Renal cortical epithelial cell (primary cell): ENCODE results near the gene MYH14. TPM values are rescaled to one million over a fixed set of nuclear protein-coding genes. Genes with fewer than 3 reads are reported as not detected.
A peak's percentile ranks its signal among the peaks of the same experiment; 100 is the strongest.

Source experiments
- DNase-seq: peaks from one replicate; pipeline ENCODE4 v3.0.0-alpha.2; 2011; ENCODE audit warnings: low read depth
- total RNA-seq: library from RNA; depleted of rRNA; stranded (reverse); fragments of >200 nt; gene quantifications from 2 replicates; pipeline ENCODE4 v1.2.3, GENCODE V29; 2014

Gene MYH14
- 0.85 and 36.5 TPM in 2 replicates for total RNA-seq

DNA sequence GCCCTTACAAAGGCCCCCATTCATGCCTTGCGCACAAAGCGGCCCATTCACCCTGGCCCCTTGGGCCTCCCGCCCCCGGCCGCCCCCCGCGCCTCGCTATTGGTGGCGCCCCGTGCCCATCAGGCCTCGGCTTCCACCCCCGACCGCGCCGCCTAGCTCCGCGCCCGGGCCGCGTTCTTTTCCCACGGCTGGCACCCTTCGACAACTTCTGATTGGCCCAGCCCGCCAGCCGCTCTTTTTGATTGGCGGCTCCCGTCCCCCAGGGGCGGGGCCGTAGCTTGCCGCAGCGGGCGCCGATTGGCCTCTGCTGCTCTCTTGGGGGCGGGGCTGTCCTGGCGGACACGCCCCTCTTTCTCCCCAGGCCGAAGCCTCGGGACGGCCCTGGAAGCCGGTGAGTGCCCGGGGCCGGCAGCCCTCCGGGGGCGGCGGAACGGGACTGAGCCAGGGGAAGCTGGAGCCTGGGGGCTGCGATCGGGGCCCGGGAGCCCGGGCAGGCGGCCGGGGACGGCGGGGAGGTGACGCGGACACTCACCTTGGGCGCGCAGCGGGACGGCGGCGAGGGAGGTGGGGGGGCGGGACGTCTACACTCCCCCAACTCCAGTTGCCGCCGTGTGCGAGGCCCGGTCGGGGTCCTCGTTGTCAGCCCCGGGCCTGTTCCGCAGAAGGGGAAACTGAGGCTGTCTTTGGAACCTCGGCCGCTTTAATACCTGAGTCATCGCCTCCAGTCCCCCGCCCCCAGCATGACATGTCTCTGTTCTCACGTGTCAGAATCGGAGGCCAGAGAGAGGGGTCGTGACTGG is at the start of gene MYH14:
Gene MYH14, plus strand, starts transcription at position 342 of the 800 bp plus-strand sequence. CDS start 6,744 bp downstream, outside the sequence.
- peak; percentile 9 for DNase-seq

DNA sequence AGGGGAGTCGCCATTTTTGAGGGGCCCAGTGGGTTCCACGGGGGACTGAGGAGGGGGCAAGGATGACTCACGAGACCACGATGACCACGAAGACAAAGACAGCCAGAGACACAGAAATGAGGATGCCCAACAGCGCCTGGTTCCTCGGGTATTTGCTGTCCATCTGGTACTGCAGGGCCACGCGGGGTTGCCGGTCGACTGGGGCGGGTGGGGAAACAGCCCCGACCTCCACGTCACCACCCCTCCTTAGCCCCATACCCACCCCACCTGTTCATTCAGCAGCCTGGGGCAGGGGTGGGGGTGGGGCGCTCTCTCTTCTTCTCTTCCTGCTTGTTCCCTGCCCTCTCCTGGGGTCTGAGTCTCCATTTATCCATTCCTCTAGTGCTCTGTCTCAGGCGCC is 48.9 kb upstream of the MYH14 start:
- no peak for DNase-seq

DNA sequence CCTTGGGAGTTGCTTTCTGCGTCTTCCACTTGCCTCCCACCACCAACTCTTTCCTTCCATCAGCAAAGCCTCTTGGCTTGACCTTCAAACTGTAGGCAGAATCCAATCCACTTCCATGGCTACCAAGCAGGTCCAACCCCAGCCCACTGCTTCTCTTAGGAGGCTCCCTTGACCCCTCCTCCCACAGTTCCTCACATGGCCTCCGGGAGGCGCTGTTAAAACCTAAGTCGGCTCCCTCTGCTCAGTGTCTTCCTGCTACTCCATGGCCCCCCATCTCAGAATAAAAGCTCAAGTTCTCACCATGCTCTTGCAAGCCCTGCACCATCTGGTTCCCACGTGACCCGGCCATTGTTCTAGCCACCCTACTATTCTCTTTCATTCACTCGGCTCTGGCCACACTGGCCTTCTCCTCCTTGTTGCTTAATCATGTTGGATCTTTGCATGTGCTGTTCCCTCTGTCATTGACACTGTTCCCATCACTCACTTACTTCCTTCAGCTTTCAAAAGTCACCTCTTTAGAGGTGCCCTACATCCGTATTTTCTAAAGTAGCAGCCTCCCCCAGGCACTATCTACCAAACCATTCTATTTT is 47.8 kb upstream of the MYH14 start:
- no peak for DNase-seq

DNA sequence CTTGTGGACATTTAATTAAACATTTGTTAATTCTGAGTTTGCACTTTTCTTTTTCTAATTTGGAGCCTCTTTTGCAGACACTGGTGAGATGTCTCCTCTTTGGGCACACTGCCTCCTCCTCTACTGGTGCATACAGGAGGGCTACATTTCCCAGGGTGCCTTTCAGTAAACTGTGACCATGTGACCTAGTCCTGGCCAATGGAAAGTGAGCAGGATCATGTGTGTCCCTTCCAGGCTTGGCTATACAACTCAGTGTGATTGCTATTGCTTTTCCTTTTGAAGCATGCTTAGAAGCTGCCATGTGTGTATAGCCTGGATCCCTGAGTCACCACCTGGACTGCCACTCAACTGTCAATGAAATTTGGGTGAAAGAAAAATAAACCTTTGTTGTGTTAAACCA is 44.8 kb upstream of the MYH14 start:
- DNase-seq = no peak

DNA sequence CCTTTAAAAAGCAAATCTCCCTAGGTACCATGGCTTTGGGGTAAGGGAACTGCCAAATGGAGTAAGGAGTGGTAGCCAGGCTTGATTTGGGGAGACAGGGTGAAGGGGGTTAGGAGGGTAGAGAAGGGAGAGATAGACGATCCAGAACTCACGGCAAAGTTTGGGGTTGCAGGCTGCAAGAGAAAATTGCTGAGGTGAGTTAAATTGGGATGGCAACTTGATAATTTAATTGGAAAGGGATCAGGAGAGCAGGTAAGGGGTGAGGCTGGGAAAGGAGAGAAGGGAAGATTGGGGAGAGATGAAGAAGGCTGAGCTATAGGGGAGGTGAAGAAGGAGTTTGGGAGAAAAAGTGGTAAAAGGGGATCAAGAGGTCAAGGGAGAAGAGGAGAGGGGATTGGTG is 44.3 kb upstream of the MYH14 start:
- no peak for DNase-seq

DNA sequence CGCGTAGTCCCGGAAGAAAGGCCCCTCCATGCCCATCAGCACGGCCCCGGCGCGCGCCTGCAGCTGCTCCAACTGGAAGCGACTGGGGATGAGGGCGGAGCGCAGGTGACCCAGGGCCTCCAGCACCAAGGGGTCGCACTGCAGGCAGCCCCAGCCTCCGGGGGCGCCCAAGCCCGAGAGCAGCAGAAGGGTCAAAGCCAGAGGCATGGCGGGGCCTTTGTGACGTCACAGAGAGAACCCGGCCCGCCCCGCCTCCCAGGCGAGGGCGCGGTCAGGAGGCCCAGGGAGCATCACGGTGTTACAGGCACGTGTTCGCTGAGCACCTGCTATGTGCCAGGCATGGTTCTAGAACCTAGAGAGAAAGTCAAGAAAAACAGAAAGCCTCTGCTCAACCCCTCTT is 40.4 kb upstream of the MYH14 start, which contains the start of gene IZUMO2:
Gene IZUMO2, minus strand, starts transcription at position 294 of the 400 bp plus-strand sequence. Its CDS starts 87 bp downstream, at position 207.
- DNase-seq = no peak

DNA sequence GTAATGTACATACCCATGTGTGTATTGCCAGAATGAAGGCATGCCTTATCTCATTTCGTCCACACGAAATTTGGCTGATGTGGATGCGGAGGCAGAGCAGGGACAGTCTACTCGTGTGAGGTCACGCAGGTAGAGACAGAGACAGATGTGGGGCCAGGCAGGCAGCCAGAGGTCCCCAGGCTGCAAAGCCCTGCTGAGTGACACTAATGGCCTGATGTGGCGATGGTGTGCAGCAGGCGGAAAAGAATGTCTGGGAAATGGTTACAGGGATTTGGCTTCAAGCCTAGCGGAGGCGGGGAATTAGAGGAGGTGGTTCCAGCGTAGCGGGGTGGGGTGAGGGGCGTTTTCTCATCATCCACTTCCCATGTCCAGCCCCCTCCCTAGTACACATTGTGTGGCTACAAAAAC is 36.1 kb upstream of the MYH14 start:
- peak; percentile 6 for DNase-seq

DNA sequence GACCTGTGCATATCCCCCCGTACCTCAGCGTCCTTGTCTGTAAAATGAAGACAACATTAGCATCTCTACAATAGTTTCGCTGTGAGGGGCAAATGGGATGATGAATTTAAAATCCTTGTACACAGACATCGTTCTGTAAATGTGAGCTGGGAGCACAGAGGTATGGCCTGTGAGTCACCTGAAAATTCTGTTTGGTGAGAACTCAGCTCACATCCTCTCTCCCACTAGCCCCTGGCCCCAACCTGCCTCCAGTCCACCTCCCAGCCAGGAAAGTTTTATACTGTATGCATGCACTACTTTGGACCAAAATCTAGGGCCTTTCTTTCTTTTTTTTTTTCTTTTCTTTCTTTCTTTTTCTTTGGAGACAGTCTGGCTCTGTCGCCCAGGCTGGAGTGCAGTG is 31.7 kb upstream of the MYH14 start:
- no peak for DNase-seq

DNA sequence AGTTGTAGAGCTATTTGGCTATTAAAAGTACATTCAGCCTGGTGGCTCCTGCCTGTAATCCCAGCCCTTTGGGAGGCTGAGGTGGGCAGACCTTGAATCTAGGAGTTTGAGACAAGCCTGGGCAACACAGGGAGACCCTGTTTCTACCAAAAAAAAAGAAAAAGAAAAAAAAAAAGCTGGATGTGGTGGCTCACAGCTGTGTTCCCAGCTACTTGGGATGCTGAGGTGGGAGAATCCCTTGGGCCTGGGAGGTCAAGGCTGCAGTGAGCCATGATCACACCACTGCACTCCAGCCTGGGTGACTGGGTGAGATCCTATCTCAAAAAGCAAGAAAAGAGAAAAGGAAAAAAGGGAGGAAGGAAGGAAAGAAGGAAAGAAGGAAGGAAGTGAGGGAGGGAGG is 30.7 kb upstream of the MYH14 start:
- no peak for DNase-seq

DNA sequence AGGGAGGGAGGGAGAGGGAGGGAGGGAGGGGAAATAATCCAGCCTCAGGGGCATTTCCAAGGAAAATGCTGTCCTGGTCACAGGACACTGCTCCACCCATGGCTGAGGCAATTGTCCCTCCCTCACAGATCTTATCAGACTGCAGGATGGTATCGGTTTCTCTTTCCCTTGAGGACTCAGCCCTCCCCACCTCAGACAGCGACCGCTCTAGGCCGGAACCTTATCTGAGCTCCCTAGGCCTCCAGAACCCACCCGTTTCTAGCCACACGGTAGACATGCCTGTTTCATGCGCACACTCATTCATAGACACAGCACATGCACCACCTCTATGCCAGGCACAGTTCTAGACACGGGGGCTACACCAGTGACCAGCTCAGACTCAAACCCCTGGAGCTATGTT is 30.3 kb upstream of the MYH14 start:
- peak; percentile 36 for DNase-seq

DNA sequence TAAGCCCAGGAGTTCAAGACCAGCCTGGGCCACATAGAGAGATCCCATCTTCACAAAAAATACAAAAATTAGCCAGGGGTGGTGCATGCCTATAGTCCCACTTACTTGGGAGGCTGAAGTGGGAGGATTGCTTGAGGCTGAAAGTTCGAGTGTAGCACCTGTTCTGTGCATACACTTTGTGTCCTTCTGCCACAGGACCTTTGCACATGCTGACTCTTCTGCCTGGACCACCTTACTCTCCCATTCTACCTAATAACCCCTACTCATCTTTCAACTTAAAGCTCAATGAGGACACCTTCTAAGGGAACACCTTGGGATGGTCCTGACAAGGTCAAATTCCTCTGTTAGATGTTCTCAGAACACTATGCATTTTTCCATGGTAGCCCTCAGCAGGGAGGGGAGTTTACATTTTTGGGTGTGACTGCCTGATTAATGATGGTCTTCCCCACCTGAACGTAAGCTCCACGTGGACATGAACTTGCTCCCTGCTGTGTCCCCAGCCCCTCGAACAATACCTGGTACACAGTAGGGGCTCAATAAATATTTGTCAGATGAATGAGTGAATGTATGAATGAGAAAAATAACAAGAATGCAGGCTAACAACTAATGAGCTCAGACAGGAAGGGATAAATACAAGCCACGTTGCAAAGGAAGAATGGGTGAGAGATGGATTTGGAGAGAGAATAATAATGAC is 29.2 kb upstream of the MYH14 start:
- no peak for DNase-seq

DNA sequence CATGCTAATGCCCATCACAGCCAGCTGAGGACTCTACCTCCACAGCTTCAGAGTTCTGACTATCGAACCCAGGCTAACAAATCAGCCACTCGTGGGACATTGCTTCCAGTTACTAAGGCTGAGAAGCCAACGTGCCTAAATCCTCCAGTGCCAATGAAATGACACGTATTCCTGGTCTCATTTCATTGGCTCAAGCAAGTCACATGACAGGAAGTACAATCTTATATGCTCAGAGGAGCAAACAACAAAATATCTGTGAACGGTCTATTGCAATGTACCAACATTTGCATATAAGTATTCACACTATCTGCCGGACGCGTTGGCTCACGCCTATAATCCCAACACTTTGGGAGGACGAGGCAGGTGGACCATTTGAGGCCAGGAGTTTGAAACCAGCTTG is 27.5 kb upstream of the MYH14 start:
- no peak for DNase-seq

DNA sequence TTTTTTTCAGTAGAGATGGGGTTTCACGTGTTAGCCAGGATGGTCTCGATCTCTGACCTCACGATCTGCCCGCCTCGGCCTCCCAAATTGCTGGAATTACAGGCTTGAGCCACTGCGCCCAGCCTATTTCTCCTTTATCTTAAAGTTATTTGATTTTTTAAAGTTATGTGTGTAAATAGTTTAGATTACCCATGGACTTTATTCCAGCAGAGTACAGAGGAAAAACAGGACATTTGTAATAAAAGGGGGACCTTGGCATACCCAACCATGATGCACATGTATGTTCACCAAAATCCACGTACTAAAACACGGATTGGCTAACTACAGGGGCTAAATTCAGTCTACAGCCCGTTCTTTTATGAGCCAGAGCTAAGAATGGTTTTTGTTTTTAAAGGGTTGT is 26.6 kb upstream of the MYH14 start:
- no peak for DNase-seq

DNA sequence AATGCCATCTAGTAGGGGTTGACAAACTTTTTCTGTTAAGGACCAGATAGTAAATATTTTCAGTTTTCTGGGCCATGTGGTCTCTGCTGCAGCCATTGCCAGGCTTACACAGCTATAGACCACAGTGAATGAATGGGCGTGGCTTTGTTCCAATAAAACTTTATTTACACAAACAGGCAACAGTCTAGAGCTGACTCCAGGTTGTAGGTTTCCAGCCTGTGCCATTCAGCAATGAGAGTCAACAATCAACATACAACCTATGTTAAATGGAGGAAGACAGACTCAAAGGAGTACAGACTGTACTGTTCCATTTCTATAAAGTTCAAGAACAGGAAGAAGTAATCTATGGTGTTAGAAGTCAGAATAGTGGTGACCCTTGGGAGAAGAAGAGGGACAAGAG is 25.1 kb upstream of the MYH14 start:
- DNase-seq = no peak

DNA sequence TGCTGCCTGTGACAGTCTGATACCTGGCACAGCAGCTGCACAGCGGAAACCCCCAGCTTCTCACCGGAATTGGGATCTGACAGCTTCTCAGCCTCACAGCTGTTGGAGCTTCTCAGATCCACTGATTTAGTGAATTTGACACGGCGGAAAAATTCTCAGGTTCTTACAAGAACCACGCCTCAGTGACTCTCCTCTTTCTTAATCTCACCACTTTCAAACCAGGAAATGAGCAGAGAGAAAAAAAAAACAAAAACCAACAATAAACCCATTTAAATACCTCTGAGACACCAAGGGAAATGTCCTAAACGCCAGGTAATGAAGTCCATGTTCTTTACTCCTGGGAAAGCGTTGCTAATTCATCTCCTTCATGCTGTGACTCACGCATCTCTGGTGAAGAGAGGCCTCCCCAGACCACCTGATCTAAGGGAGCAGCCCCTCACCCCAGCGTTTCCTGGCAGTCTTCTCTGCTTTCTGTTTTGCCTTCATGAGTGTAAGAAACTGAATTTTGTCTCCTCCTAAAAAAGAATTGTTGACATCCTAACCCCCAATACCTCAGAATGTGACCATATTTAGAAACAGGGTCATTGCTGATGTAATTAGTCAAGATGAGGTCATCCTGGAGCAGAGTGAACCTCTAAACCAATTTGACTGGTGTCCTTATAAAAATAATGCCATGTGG is 24.4 kb upstream of the MYH14 start:
- DNase-seq = peak; percentile 66

DNA sequence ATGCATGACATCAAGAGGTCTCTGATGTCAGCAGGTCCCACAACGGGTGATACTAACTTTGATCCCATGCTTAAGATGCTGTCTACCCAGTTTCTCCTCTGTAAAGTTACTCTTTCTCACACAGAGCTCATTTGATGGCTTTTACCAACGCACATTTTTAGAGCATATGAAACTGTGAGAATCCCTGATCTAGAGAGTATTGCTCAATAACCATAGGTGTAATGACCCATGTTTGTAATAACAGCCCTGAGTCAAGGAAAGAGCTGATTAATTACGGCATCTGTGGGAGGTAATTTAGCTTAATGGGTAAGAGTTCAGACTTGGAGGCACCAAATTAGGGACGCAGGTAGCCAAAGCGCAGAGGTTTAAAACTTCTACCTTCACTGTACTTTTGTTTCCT is 22.3 kb upstream of the MYH14 start:
- DNase-seq = peak; percentile 38

DNA sequence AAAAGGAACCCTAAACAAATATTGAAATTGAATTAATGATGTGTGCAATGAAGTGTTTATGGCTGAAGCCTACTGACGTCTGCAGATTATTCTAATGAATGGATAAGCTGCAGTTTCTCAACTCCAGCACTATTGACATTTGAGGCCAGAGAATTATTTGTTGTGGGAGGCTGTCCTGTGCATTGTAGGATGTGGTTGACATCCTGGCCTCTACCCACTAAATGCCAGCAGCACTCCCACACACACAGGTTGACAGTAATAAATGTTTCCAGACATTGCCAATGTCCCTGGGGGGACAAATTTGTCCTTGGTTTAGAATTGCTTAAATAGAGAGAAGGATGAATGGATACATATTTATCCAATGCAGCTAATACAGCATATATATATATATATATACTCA is 19.2 kb upstream of the MYH14 start:
- DNase-seq = no peak

DNA sequence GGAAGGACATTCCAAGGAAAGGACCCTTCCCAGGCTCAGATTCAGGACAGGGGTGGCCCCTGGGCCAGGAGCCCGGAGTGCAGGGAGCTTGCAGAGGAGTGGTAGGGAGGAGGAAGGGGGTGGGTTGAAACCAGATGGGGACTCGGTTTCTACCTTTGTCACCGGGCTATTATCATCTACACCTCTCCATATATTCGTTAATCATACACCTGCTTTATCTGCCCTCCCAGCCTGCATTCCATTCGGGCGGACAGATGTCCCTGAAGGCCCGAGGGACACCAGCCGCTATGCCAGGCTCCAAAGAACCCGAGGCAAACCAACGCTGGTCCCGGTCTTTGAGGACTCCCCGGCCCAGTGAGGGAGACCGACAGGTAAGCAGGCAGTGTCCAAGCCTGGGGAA is 15.5 kb upstream of the MYH14 start:
- DNase-seq = no peak

DNA sequence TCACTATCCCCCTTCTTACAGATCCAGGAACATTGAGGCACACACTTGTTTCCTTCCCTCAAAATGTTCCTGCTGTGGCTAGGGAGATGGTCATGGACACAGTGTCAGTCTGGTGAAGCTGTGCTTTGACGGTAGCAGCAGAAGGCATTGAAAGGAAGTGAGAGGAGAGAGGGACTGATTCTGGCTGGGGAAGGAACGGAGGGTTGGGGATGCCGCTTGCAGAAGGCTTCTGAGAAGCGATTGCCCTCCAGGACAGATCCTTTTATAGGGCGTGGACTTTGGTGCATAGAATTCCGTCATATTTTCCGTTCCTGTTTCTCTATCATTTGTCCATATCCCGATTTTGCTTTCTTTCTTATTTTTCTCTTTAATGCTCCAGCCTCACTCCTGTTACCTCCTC is 14.1 kb upstream of the MYH14 start:
- DNase-seq = no peak

DNA sequence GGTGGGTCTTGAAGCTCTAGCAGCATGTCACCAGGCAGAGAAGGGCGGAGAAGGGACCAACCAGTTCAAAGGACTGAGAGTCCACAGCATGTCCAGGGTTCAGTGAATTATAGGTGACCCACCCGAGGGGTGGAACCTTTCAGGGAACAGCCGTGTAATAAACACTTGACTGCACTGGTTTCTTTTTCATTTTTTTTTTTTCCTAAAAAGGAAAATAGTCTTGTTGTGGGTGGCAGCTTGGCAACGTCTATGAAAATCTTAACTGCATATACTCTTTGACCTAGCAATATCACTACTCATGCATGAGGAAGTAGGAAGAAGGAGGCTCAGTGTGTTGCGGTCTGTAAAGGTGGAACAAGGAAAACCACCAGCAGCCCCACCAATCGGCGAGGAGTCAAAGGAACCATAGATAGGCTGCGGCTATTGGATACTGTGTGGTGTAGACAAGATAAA is 13.0 kb upstream of the MYH14 start:
- DNase-seq = peak; percentile 42

DNA sequence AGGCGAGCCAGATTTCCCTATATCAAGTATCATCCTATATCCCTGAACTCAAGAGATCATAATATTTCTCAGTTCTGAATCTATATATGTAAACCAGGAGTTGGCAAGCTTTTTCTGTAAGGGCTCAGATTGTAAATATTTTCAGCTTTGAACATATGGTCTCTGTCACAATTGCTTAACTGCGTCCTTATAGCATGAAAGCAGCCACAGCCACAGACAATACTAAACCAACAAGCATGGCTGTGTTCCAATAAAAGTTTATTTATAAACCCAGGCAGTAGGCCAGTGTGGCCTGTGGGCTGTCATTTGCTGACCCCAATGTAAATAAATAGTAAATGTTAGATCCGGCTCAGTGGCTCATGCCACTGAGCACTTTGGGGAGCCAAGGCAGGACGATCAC is 12.2 kb upstream of the MYH14 start:
- DNase-seq = peak; percentile 15
